Epidermal melanocyte (primary cell): ENCODE data around the gene SUPT3H.

Source experiments
- DNase-seq: peaks from one replicate; pipeline ENCODE4 v3.0.0; 2011; ENCODE audit warnings: low spot score; ENCODE audit not compliant: insufficient read length

Gene SUPT3H

DNA sequence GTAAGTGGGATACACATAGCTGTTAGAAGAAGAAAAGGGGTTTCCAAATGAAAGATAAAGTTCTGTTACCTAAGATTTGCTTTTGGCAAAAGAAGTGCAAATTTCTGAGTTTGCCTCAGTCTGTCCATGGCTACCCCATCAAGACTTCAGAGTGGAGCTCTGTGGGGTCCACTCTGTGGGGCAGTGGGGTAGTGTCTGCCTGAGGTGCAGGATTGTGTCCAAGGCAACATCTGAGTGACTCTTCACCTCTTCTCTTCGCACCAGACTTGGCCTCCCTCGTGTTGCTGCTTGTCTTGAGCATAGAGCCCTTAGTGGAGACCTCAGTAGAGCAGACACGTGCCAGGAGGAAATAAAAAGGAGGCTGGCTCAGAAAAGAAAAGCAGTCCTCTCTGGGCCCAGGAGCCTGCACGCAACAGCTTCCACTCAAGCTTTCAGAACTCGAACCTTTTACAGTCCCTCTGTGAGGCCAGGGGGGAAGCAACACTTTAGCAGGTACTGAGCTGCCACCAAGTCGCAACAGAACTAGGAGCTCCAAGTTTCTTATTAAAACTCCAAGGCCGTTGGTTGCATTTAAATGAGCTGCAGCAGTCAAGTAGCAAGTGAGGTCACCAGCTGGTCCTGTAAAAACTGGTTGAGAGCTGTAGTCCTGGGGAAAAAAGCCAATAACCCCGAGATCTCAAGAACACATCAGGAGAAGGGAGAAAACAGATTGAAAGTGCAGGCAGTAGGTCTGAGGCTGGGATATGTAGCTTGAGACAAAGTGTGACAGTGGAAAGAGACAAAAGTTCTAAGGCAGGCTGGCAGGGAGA lies 576.7 kb downstream of the SUPT3H start:
- DNase-seq = no peak

- no peak for DNase-seq
Observed at GRCh38 chr6:44800171-44800783, 577.5 kb downstream of the SUPT3H start.

DNA sequence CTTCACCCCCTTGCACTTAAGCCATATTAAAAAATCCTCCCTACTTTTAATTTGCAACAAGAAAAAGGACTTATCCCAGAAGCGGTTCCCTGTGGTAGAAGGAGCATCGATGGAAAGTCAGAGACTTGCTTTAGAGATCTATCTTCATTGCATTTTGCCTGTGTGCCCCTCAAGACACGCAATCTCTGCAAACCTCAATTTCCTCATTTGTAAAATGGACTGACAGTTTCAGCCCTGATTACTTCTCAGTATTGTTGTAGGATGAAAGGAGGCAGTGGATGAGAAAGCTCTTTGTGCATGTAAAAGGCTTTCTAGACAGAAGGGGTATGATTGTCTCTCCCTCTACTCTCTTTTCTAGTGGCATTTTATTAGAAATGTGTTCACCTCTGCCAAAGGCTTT lies 580.0 kb downstream of the SUPT3H start:
- no peak for DNase-seq

DNA sequence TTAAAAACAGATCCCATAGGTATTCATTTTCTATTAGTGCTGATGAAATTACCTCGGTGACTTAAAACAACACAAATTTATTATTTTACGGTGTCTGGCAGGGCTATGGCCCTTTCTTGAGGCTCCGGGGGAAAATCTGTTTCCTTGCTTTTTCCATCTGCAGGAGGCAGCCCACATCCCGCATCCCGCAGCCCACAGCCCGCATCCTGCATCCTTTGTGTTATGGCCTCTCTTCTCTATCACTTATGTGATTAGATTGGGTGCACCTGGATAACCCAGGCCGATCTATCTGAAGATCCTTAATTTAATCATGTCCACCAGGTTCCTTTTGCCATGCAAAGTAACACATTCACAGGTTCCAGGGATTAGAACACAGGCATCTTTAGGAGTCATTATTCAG lies 582.4 kb downstream of the SUPT3H start:
- no peak for DNase-seq

GRCh38 chr6:44789806-44790205 lies 587.9 kb downstream of the SUPT3H start:
- DNase-seq = no peak

- DNase-seq = no peak
Observed at GRCh38 chr6:44789061-44789460, 588.7 kb downstream of the SUPT3H start.

DNA sequence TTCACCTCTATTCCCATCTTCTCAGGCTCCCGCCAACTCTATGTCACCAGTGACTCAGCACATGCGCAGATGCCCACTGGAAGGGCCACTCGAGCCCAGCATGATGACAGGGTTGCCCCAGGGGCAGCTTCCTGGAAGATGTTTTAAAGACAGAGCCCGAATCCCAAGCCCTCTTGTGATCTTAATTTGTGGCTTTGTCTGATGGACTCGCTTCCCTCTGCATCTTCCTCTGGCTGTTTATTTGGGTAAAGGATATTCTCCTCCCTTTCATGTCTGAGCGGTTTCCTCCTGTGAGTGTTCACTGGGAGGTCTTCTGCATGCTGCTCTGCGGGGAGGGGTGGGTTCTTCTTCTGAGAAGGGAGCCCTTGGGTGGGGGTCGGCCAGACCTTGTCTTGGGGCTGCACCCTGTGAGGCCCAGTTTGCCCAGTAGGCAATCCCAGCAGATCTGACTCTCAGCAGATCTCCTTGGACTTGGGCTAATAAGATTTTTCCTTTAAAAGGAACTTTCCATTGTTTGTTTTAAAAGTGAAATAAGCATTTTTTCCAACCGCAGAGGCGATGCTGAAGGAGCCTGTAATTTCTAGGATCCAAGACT lies 589.2 kb downstream of the SUPT3H start:
- no peak for DNase-seq

- DNase-seq = no peak
Observed at GRCh38 chr6:44787254-44787834, 590.4 kb downstream of the SUPT3H start.

DNA sequence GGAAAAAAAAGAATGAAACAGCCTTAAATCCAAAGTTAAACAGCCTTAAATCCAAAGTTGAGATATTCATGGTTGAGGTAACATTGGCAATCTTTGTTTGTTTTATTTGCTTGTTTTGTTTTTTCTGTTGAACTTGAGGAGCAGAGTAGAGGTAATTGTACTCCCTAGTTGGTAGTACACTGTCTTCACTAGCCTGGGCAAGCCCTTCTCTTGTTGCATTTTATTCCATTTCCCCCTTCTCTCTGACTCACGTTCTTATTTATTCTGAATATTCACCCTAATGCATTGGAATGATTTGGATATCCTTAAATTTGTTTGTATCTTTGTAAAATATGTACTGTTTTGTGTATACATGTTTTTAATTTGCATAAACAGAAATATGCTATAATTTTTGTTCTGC lies 592.6 kb downstream of the SUPT3H start:
- no peak for DNase-seq

- no peak for DNase-seq
Observed at GRCh38 chr6:44784195-44784594, 593.5 kb downstream of the SUPT3H start.

GRCh38 chr6:44782892-44783291 lies 594.8 kb downstream of the SUPT3H start:
- no peak for DNase-seq

GRCh38 chr6:44781912-44782597 lies 595.7 kb downstream of the SUPT3H start:
- DNase-seq = no peak

DNA sequence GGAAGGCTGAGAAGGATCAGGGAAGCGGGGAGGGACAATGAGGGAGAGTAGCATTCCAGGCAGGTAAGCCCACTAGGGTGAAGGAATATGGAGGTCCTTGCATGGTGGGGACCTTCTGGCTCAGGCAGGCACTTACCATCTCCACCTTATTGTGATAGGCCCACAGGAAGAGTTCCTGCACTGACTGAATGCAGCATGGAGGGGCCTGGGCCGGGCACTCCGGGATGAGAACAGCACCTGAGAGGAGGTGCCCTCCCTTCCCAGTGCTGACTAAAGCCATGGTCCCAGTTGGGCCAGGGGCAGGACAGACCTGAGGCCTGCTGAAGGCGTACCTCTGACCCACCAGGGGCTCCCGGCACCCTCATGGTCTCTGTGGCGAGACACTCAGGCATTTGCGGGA lies 597.6 kb downstream of the SUPT3H start:
- DNase-seq = no peak

DNA sequence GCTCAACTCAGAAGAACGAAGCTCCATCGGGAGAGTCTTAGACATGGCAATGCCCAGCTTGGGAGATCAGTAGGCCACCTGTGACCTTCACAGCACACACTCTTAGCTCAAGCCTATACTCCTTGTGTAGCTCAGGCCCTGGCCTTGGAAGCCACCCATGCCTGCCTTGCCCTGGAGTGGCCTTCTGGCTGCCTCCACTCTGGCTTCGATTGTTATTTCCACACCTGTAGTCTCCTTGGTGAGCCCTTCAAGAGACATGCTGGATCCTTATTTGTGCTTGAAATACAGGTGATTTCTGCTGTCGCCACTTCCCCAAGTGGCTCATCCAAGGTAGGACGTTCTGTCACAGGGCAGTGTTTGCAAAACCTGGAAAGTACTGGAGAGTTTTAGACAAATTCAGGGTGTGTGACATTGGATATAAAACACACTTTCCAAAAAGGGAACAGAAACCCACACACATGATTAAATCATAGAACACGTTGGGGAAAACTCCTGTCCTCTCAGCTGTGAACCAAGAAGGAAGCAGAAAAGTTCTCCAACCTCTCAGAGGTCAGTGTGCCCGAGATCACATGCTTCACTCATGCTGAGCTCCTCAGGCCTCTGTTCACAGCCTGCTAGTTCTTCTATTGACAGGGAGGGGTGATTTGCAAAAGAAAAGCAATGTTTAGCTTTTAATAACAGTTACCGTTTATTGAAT lies 598.5 kb downstream of the SUPT3H start:
- DNase-seq = no peak
